AG04449 (cell line): ENCODE results near the gene SPTBN5.

Experiments
- CTCF ChIA-PET: fragments of 350-600 bp; formaldehyde crosslinking; extraction: SDS; loops from one replicate; lab custom pipeline; 2021; ENCODE audit warnings: antibody characterized with exemption; lab: Yijun Ruan, JAX
- POLR2A ChIA-PET: fragments of 400-600, 350-600 bp; formaldehyde crosslinking; extraction: SDS; loops from one replicate; lab custom pipeline; 2020; ENCODE audit warnings: antibody characterized with exemption, inconsistent platforms; lab: Yijun Ruan, JAX
- DNase-seq: peaks from one replicate; pipeline ENCODE4 v3.0.0-alpha.2; 2010; ENCODE audit warnings: low read depth, low spot score
- H3K4me3 ChIP-seq: 2 replicates; pipeline ENCODE4 v1.5.1; 2011; ENCODE audit warnings: low read depth, mild to moderate bottlenecking, control low read depth, low read length
- TF ChIP-seq, protein P1 (sequence below): IDR thresholded peaks from one replicate; pipeline ENCODE4 v1.5.1; 2011; ENCODE audit warnings: mild to moderate bottlenecking, moderate library complexity, low read length, control low read depth, inconsistent platforms; ENCODE audit not compliant: insufficient read depth; ENCODE audit errors: missing control alignments

The SPTBN5 gene

DNA sequence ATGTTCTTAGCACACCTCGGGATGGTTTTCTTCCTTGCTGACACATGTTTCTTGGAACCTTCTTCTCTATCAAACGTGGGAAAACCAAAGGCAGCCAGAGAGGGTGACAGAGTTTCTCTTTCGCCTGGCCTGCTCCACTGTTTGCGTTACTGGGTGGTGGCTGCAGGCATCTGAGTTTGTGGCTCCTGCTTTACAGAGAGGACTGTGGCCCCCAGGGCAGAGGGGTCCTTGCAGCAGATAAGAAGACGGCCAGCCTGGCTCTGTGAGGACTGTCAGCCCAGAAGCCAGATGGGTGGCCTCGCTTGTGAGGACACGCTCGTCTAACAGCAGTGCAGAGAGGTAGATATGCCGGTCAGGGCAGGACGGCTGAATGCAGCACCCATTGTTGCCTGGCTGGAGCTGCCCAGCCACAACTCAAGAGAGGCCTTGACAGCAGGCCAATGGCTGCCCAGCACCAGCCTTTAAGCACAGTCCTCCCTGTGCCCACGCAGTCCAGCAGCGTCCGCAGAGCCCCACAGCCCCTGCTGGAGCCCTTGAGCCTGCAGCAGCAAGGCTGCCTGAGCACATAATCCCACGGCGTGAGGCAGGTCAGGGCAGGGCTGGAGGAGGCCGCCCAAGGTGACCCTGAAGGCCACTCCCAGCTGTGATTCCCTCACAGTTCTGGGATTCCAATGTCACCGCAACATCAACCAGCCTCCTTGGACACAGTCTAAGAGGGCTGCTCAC, 15.0 kb upstream of the SPTBN5 start:
- no peak overlapping the region for H3K4me3 ChIP-seq
- TF ChIP-seq, protein P1, sequence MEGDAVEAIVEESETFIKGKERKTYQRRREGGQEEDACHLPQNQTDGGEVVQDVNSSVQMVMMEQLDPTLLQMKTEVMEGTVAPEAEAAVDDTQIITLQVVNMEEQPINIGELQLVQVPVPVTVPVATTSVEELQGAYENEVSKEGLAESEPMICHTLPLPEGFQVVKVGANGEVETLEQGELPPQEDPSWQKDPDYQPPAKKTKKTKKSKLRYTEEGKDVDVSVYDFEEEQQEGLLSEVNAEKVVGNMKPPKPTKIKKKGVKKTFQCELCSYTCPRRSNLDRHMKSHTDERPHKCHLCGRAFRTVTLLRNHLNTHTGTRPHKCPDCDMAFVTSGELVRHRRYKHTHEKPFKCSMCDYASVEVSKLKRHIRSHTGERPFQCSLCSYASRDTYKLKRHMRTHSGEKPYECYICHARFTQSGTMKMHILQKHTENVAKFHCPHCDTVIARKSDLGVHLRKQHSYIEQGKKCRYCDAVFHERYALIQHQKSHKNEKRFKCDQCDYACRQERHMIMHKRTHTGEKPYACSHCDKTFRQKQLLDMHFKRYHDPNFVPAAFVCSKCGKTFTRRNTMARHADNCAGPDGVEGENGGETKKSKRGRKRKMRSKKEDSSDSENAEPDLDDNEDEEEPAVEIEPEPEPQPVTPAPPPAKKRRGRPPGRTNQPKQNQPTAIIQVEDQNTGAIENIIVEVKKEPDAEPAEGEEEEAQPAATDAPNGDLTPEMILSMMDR: no peak
- CTCF ChIA-PET: interaction anchor here (0.7 to 1.3 kb wide), 2 partner anchors 107 to 443 kb away, joined by 3 to 4 read pairs; no protein-coding TSS in a partner anchor
- POLR2A ChIA-PET: no interaction called here
- no peak for DNase-seq

- no peak overlapping the region for H3K4me3 ChIP-seq
- CTCF ChIA-PET: interaction anchor here (1.3 to 6.7 kb wide), 5 partner anchors 8 to 442 kb away, joined by 4 to 91 read pairs (median 7); partner anchors contain the start of genes JMJD7 and MAPKBP1
- POLR2A ChIA-PET: no interaction called here
- TF ChIP-seq, protein P1: no peak
- DNase-seq: no peak
Observed at GRCh38 chr15:41907141-41907540, 13.3 kb upstream of the SPTBN5 start.

DNA sequence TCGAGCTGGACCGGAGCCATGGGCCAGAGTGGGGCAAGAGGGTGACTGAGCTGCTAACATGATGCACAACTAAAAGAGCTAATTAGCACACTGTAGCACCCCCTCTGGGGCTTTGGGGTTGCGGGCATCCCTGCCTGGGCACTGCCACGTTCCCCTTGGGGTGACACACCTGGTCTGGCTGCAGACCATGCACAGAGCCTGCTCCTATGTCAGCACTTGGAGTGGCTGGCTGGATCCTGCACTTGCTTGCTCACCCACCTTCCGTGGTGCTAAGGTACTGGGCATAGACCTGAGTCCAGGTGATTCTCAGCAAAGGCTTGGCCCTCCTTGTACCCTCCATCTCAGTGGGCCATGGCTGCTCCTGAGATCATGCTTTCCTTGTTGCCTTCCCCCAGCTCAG, 12.8 kb upstream of the SPTBN5 start:
- DNase-seq: no peak
- TF ChIP-seq, protein P1: no peak
- POLR2A ChIA-PET: no interaction called here
- CTCF ChIA-PET: interaction anchor here (1.4 to 6.7 kb wide), 4 partner anchors 9 to 132 kb away, joined by 5 to 91 read pairs (median 10); partner anchors contain the start of genes JMJD7 and MAPKBP1
- H3K4me3 ChIP-seq: no peak overlapping the region

GRCh38 chr15:41905036-41905793, 11.4 kb upstream of the SPTBN5 start:
- ChIA-PET POLR2A (no interaction called here), CTCF (interaction anchor here (0.6 to 6.7 kb wide), 44 partner anchors 10 to 504 kb away, joined by 3 to 91 read pairs (median 4); partner anchors contain the start of genes JMJD7, MAPKBP1 and RPAP1)
- H3K4me3 ChIP-seq: no peak overlapping the region
- TF ChIP-seq, protein P1: no peak
- DNase-seq: no peak

DNA sequence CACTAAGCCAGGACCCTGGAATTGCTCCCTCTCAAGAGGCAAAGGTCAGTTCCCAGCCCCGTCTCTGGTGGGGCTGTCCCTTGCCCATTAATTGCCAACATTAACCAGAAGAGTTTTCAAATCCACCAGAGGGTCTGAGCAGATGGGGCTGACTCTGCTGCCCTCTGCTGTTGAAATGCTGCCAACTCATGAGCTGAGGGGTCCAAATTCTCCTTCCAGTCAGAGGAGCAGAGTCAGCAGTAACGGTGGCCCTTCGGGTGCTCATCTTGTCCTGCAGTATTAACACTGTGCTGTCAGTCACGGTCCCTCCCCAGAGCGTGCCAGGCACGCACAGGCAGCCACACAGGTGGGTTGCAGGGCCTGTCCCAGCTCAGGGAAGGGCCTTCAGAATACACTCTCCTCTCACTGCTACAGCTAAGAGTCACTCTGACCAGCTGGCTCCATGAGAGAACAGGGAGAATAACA, 10.7 kb upstream of the SPTBN5 start:
- ChIA-PET POLR2A (no interaction called here), CTCF (interaction anchor here (0.6 to 6.7 kb wide), 44 partner anchors 10 to 503 kb away, joined by 3 to 91 read pairs (median 4); partner anchors contain the start of genes JMJD7, MAPKBP1 and RPAP1)
- TF ChIP-seq, protein P1: peak; percentile 91
- no peak overlapping the region for H3K4me3 ChIP-seq
- no peak for DNase-seq
